A549 (cell line): ENCODE data around the gene GNL3L.

Experiments used
- ZNF302 ChIP-seq: fragments of 250-450 bp; sonication (Bioruptor Pico); IDR thresholded peaks from 2 replicates; pipeline ENCODE4 v1.9.0; 2021; ENCODE audit warnings: inconsistent platforms, mild to moderate bottlenecking, moderate library complexity
- TF ChIP-seq, protein P1 (sequence below): fragments of >200 bp; sonication (Bioruptor Twin); formaldehyde crosslinking; IDR thresholded peaks from 3 replicates; pipeline ENCODE4 v1.5.1; 2016
- TF ChIP-seq, protein P2 (sequence below): fragments of 200-600 bp; sonication (generic); IDR thresholded peaks from 2 replicates; pipeline ENCODE4 v1.6.1; 2016; ENCODE audit warnings: antibody characterized with exemption, mild to moderate bottlenecking, moderate library complexity
- TF ChIP-seq, protein P3 (sequence below): IDR thresholded peaks from 2 replicates; pipeline ENCODE4 v1.6.1; 2012

DNA sequence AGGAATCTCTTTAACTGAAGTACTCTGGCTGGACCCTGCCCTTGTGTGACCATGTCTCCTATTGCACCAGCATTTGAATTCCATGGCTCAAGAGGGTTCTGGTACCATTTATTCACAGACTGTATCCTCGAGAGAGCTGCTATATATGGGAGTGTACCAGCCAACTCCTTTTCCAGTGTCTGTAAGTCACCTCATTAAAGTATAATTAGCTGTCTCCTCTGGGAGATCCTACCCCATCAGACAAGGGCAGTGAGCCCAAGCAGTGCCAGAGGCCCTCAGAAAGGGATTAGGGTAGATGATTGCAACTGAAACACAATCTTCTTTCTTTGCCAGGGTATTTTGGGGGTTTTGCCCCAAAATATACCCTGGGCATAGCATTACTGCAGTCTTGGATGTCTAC, 31.6 kb downstream of the GNL3L start:
- TF ChIP-seq, protein P1, sequence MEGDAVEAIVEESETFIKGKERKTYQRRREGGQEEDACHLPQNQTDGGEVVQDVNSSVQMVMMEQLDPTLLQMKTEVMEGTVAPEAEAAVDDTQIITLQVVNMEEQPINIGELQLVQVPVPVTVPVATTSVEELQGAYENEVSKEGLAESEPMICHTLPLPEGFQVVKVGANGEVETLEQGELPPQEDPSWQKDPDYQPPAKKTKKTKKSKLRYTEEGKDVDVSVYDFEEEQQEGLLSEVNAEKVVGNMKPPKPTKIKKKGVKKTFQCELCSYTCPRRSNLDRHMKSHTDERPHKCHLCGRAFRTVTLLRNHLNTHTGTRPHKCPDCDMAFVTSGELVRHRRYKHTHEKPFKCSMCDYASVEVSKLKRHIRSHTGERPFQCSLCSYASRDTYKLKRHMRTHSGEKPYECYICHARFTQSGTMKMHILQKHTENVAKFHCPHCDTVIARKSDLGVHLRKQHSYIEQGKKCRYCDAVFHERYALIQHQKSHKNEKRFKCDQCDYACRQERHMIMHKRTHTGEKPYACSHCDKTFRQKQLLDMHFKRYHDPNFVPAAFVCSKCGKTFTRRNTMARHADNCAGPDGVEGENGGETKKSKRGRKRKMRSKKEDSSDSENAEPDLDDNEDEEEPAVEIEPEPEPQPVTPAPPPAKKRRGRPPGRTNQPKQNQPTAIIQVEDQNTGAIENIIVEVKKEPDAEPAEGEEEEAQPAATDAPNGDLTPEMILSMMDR, result no peak
- TF ChIP-seq, protein P2, sequence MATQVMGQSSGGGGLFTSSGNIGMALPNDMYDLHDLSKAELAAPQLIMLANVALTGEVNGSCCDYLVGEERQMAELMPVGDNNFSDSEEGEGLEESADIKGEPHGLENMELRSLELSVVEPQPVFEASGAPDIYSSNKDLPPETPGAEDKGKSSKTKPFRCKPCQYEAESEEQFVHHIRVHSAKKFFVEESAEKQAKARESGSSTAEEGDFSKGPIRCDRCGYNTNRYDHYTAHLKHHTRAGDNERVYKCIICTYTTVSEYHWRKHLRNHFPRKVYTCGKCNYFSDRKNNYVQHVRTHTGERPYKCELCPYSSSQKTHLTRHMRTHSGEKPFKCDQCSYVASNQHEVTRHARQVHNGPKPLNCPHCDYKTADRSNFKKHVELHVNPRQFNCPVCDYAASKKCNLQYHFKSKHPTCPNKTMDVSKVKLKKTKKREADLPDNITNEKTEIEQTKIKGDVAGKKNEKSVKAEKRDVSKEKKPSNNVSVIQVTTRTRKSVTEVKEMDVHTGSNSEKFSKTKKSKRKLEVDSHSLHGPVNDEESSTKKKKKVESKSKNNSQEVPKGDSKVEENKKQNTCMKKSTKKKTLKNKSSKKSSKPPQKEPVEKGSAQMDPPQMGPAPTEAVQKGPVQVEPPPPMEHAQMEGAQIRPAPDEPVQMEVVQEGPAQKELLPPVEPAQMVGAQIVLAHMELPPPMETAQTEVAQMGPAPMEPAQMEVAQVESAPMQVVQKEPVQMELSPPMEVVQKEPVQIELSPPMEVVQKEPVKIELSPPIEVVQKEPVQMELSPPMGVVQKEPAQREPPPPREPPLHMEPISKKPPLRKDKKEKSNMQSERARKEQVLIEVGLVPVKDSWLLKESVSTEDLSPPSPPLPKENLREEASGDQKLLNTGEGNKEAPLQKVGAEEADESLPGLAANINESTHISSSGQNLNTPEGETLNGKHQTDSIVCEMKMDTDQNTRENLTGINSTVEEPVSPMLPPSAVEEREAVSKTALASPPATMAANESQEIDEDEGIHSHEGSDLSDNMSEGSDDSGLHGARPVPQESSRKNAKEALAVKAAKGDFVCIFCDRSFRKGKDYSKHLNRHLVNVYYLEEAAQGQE, result no peak
- no peak for TF ChIP-seq ZNF302 (CRISPR knock-in tag)
- TF ChIP-seq, protein P3, sequence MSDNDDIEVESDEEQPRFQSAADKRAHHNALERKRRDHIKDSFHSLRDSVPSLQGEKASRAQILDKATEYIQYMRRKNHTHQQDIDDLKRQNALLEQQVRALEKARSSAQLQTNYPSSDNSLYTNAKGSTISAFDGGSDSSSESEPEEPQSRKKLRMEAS, result no peak
